Coronary artery (tissue), 2 donors: ENCODE results near the gene SAMD5.

Source experiments
- DNase-seq: peaks from one replicate; pipeline ENCODE4 v3.0.0-alpha.2; 2017; ENCODE audit warnings: low spot score
- H3K27ac ChIP-seq, 2 donors: fragments of 200-600 bp; sonication (generic); one replicate each; pipeline ENCODE4 v1.5.1; 2016 to 2019
- H3K4me3 ChIP-seq: fragments of 200-600 bp; sonication (generic); 2 replicates; pipeline ENCODE4 v1.5.1; 2016; ENCODE audit warnings: mild to moderate bottlenecking, moderate library complexity
- CTCF ChIP-seq: fragments of 200-600 bp; sonication (generic); IDR thresholded peaks from one replicate; pipeline ENCODE4 v1.5.1; 2019; ENCODE audit warnings: antibody characterized with exemption

Gene SAMD5

GRCh38 chr6:147563472-147563871 is 55.0 kb downstream of the SAMD5 start:
- no peak for TF ChIP-seq CTCF
- H3K4me3 ChIP-seq, result no peak overlapping the region
- no peak for DNase-seq
- H3K27ac ChIP-seq, result no peak overlapping the region

GRCh38 chr6:147564556-147564955 is 56.1 kb downstream of the SAMD5 start:
- Histone ChIP-seq H3K27ac (no peak overlapping the region), H3K4me3 (no peak overlapping the region)
- no peak for TF ChIP-seq CTCF
- no peak for DNase-seq

GRCh38 chr6:147566244-147566898 is 57.9 kb downstream of the SAMD5 start:
- no peak for TF ChIP-seq CTCF
- H3K27ac ChIP-seq, result no peak overlapping the region
- H3K4me3 ChIP-seq, result no peak overlapping the region
- no peak for DNase-seq

- TF ChIP-seq CTCF, result no peak
- Histone ChIP-seq H3K4me3 (no peak overlapping the region), H3K27ac (no peak overlapping the region)
- no peak for DNase-seq
Measured at GRCh38 chr6:147567141-147567805, 58.8 kb downstream of the SAMD5 start.

GRCh38 chr6:147569788-147570187 is 61.3 kb downstream of the SAMD5 start:
- no peak for TF ChIP-seq CTCF
- no peak for DNase-seq
- no peak overlapping the region for H3K4me3 ChIP-seq
- H3K27ac ChIP-seq, result no peak overlapping the region

GRCh38 chr6:147570681-147571080 is 62.2 kb downstream of the SAMD5 start:
- DNase-seq, result no peak
- Histone ChIP-seq H3K27ac (no peak overlapping the region), H3K4me3 (no peak overlapping the region)
- no peak for TF ChIP-seq CTCF

- no peak for DNase-seq
- TF ChIP-seq CTCF, result no peak
- H3K27ac ChIP-seq, result no peak overlapping the region
- H3K4me3 ChIP-seq, result no peak overlapping the region
Measured at GRCh38 chr6:147577488-147577887, 69.0 kb downstream of the SAMD5 start.
